Liver (tissue), 9 donors: ENCODE measurements around the gene COL23A1. TPM values are rescaled to one million over a fixed set of nuclear protein-coding genes. Genes with fewer than 3 reads are reported as not detected.

Experiments
- DNase-seq: peaks from one replicate; pipeline ENCODE4 v3.0.0-alpha.2; 2017; ENCODE audit warnings: low spot score
- H3K27ac ChIP-seq, 2 donors: one replicate each; pipeline ENCODE4 v1.7.0; 2013; ENCODE audit warnings: inconsistent platforms in 2 of 2, low read length in 2 of 2, control low read depth in 1 of 2, low read depth in 1 of 2, mild to moderate bottlenecking in 1 of 2
- H3K27me3 ChIP-seq, 4 donors: one replicate each; pipeline versions ENCODE4 v1.6.1 to v1.7.0; 2013; ENCODE audit warnings: low read length in 3 of 4, inconsistent platforms in 1 of 4, mild to moderate bottlenecking in 1 of 4, moderate library complexity in 1 of 4; ENCODE audit not compliant: control insufficient read depth in 4 of 4, insufficient read depth in 4 of 4
- H3K36me3 ChIP-seq, 4 donors: one replicate each; pipeline versions ENCODE4 v1.6.1 to v1.7.0; 2013; ENCODE audit warnings: low read length in 3 of 4, mild to moderate bottlenecking in 3 of 4, low read depth in 1 of 4, moderate library complexity in 1 of 4; ENCODE audit not compliant: control insufficient read depth in 4 of 4, insufficient read depth in 3 of 4
- H3K4me1 ChIP-seq, 4 donors: one replicate each; pipeline versions ENCODE4 v1.6.1 to v1.7.0; 2013; ENCODE audit warnings: low read length in 3 of 4, mild to moderate bottlenecking in 3 of 4, moderate library complexity in 1 of 4; ENCODE audit not compliant: control insufficient read depth in 4 of 4, insufficient read depth in 4 of 4
- H3K4me3 ChIP-seq, 3 donors: one replicate each; pipeline versions ENCODE4 v1.6.1 to v1.7.0; 2013; ENCODE audit warnings: low read length in 3 of 3, control low read depth in 1 of 3, low read depth in 1 of 3, mild to moderate bottlenecking in 1 of 3
- H3K9ac ChIP-seq, 2 donors: one replicate each; pipeline ENCODE4 v1.7.0; 2013; ENCODE audit warnings: low read length in 2 of 2, mild to moderate bottlenecking in 2 of 2, moderate library complexity in 2 of 2, control low read depth in 1 of 2, low read depth in 1 of 2
- H3K9me3 ChIP-seq, 4 donors: one replicate each; pipeline versions ENCODE4 v1.6.1 to v1.7.0; 2013; ENCODE audit warnings: low read length in 3 of 4; ENCODE audit not compliant: control insufficient read depth in 4 of 4
- ATF3 ChIP-seq: IDR thresholded peaks from 2 replicates; pipeline ENCODE4 v1.6.1; 2016; ENCODE audit warnings: antibody characterized with exemption
- EGR1 ChIP-seq, 2 donors: IDR thresholded peaks; 2 replicates each; pipeline ENCODE4 v1.6.1; 2016 to 2018; ENCODE audit warnings: antibody characterized with exemption in 2 of 2, low read depth in 2 of 2
- FOXA2 ChIP-seq: IDR thresholded peaks from 2 replicates; pipeline ENCODE4 v1.6.1; 2016; ENCODE audit warnings: antibody characterized with exemption
- GABPA ChIP-seq, 2 donors: IDR thresholded peaks in 1 of 2; conservative IDR thresholded peaks in 1 of 2; 2 replicates each; pipeline ENCODE4 v1.6.1; 2016; ENCODE audit warnings: antibody characterized with exemption in 2 of 2, mild to moderate bottlenecking in 1 of 2, moderate library complexity in 1 of 2
- HNF4G ChIP-seq: IDR thresholded peaks from 2 replicates; pipeline ENCODE4 v1.6.1; 2016; ENCODE audit warnings: antibody characterized with exemption
- NR2F2 ChIP-seq: IDR thresholded peaks from 2 replicates; pipeline ENCODE4 v1.6.1; 2016; ENCODE audit warnings: antibody characterized with exemption
- RAD21 ChIP-seq, 2 donors: IDR thresholded peaks; 2 replicates each; pipeline ENCODE4 v1.6.1; 2016; ENCODE audit warnings: antibody characterized with exemption in 2 of 2, mild to moderate bottlenecking in 2 of 2
- REST ChIP-seq: IDR thresholded peaks from 2 replicates; pipeline ENCODE4 v1.6.1; 2016; ENCODE audit warnings: antibody characterized with exemption, mild to moderate bottlenecking
- RXRA ChIP-seq, 2 donors: IDR thresholded peaks; 2 replicates each; pipeline ENCODE4 v1.6.1; 2017 to 2018; ENCODE audit warnings: antibody characterized with exemption in 2 of 2, mild to moderate bottlenecking in 1 of 2
- SP1 ChIP-seq: IDR thresholded peaks from 2 replicates; pipeline ENCODE4 v1.6.1; 2018; ENCODE audit warnings: antibody characterized with exemption, mild to moderate bottlenecking
- TAF1 ChIP-seq: conservative IDR thresholded peaks from 2 replicates; pipeline ENCODE4 v1.6.1; 2016; ENCODE audit warnings: antibody characterized with exemption, mild to moderate bottlenecking
- YY1 ChIP-seq: IDR thresholded peaks from 2 replicates; pipeline ENCODE4 v1.6.1; 2016; ENCODE audit warnings: antibody characterized with exemption, mild to moderate bottlenecking
- ZBTB33 ChIP-seq: IDR thresholded peaks from 2 replicates; pipeline ENCODE4 v1.6.1; 2016; ENCODE audit warnings: antibody characterized with exemption
- WGBS: extraction: QIAGEN DNeasy Blood & Tissue Kit; methylation state at CpG from one replicate; pipeline ENCODE4 v1.1.7; 2013; 5-methylcytosine and 5-hydroxymethylcytosine counted together
- polyA plus RNA-seq, 2 donors: library from polyadenylated mRNA; stranded (reverse) in 1 of 2; unstranded in 1 of 2; fragments of 200-250 nt in 1 of 2; fragments of >200 nt in 1 of 2; fragmentation: Nextera tagmentation in 1 of 2; extraction: Ambion mirVana in 1 of 2; gene quantifications; one replicate each; pipeline versions ENCODE4 v1.2.1 to v1.2.3, GENCODE V29; 2013 to 2015
- total RNA-seq, 2 donors: library from RNA; depleted of rRNA; stranded (reverse); fragments of >200 nt; gene quantifications; one replicate each; pipeline ENCODE4 v1.2.3, GENCODE V29; 2014
- donor health status: healthy.
- donor health status: healthy.
- donor health status: healthy.
- donor health status: healthy.
- donor health status: healthy.

Gene COL23A1
- total and polyA plus RNA-seq, 4 donors = 0.08 to 1.4 (median 0.27) TPM

- H3K36me3 ChIP-seq = no peaks in the 10 kb centered on the region
- H3K9me3 ChIP-seq = no peaks in the 10 kb centered on the region
- no peak overlapping the region for H3K9ac ChIP-seq
- no peaks in the 10 kb centered on the region for H3K4me1 ChIP-seq
- H3K27me3 ChIP-seq = no peaks in the 10 kb centered on the region
- no peak overlapping the region for H3K4me3 ChIP-seq
- WGBS = 92% methylated on average over 11 of the region's 11 CpGs
- no peak overlapping the region for H3K27ac ChIP-seq
- TF ChIP-seq RAD21 (IDR thresholded peaks at IDR 0.05) (no peak), TAF1 (no peak), SP1 (no peak), REST (no peak), ZBTB33 (no peak), FOXA2 (no peak)
- no peak for DNase-seq
Observed at GRCh38 chr5:178347956-178348355, 242.2 kb downstream of the COL23A1 start.

- no peaks in the 10 kb centered on the region for H3K27me3 ChIP-seq
- DNase-seq = no peak
- no peak overlapping the region for H3K27ac ChIP-seq
- no peaks in the 10 kb centered on the region for H3K4me1 ChIP-seq
- TF ChIP-seq REST (no peak), SP1 (no peak), ATF3 (no peak), FOXA2 (no peak), EGR1 (IDR thresholded peaks at IDR 0.05; ENCODE audit: low read depth in 2 of 2) (no peak), NR2F2 (no peak), RAD21 (IDR thresholded peaks at IDR 0.05) (no peak), YY1 (no peak), HNF4G (no peak), GABPA (IDR thresholded peaks at IDR 0.05 in 1 of 2, conservative IDR thresholded peaks at IDR 0.05 in 1 of 2) (no peak), RXRA (IDR thresholded peaks at IDR 0.05) (no peak), TAF1 (no peak)
- no peak overlapping the region for H3K9ac ChIP-seq
- H3K9me3 ChIP-seq = peaks cover 0 to 5% (median 0%) of the 10 kb centered on the region in 4 donors
- no peak overlapping the region for H3K4me3 ChIP-seq
- peaks cover 0 to 5% (median 3%) of the 10 kb centered on the region in 4 donors for H3K36me3 ChIP-seq
- WGBS = 90% methylated on average over 20 of the region's 20 CpGs
Observed at GRCh38 chr5:178346607-178347334, 243.4 kb downstream of the COL23A1 start.
